Fibroblast of pulmonary artery (primary cell): ENCODE data around the gene DHRS4L2.
A peak's percentile ranks its signal among the peaks of the same experiment; 100 is the strongest.

ENCODE experiments used
- DNase-seq: peaks from one replicate; pipeline ENCODE4 v3.0.0-alpha.2; 2010; ENCODE audit warnings: low read depth
- H3K4me3 ChIP-seq: replicated peaks from 2 replicates; pipeline ENCODE4 v1.5.1; 2011; ENCODE audit warnings: low read depth, mild to moderate bottlenecking, control low read depth, low read length, moderate library complexity
- CTCF ChIP-seq: IDR thresholded peaks from 2 replicates; pipeline ENCODE4 v1.5.1; 2011; ENCODE audit warnings: mild to moderate bottlenecking, control low read depth, low read length, inconsistent platforms; ENCODE audit errors: missing control alignments

DHRS4L2 gene

GRCh38 chr14:24051176-24051788, 62.6 kb downstream of the DHRS4L2 start:
- peak overlapping the region; percentile 51 for H3K4me3 ChIP-seq
- no peak for TF ChIP-seq CTCF
- no peak for DNase-seq

- no peak for TF ChIP-seq CTCF
- peak; percentile 42 for DNase-seq
- peak within 1 kb of the TSS; percentile 51 for H3K4me3 ChIP-seq
Observed at GRCh38 chr14:24051789-24052655, 63.3 kb downstream of the DHRS4L2 start, which contains the start of gene CARMIL3. Gene CARMIL3 (plus strand): TSS chr14:24052009. CDS start chr14:24052154, 145 bp downstream.

- H3K4me3 ChIP-seq, result no peak overlapping the region
- no peak for DNase-seq
- no peak for TF ChIP-seq CTCF
Observed at GRCh38 chr14:24052656-24053547, 64.2 kb downstream of the DHRS4L2 start.

- TF ChIP-seq CTCF, result no peak
- H3K4me3 ChIP-seq, result no peak overlapping the region
- DNase-seq, result no peak
Observed at GRCh38 chr14:24053548-24054323, 65.0 kb downstream of the DHRS4L2 start.

- no peak for DNase-seq
- no peak overlapping the region for H3K4me3 ChIP-seq
- no peak for TF ChIP-seq CTCF
Observed at GRCh38 chr14:24054324-24054641, 65.6 kb downstream of the DHRS4L2 start.

GRCh38 chr14:24054646-24055045, 65.9 kb downstream of the DHRS4L2 start:
- DNase-seq, result no peak
- H3K4me3 ChIP-seq, result no peak overlapping the region
- no peak for TF ChIP-seq CTCF
